ENCODE data around the gene AP3B1.
"Not testable (repeated sequence)": the region's sequence is repeated elsewhere in the genome, so short reads cannot be mapped to it uniquely, and the experiment has no call there.

The AP3B1 gene

GRCh38 chr5:78062645-78063044, 231.9 kb downstream of the AP3B1 start:
- H3K4me3 ChIP-seq (replicated peaks; ENCODE audit: low read depth, low read length) = no peak overlapping the region
- no peak for DNase-seq (ENCODE audit: extremely low read depth, low read depth)
- TF ChIP-seq CTCF (IDR thresholded peaks at IDR 0.05; ENCODE audit: low read depth, low read length, missing control alignments) = no peak

GRCh38 chr5:78060421-78060820, 234.1 kb downstream of the AP3B1 start:
- no peak for TF ChIP-seq CTCF (IDR thresholded peaks at IDR 0.05; ENCODE audit: low read depth, low read length, missing control alignments)

GRCh38 chr5:78058625-78059024, 235.9 kb downstream of the AP3B1 start:
- DNase-seq (ENCODE audit: extremely low read depth, low read depth) = no peak
- no peak overlapping the region for H3K4me3 ChIP-seq (replicated peaks; ENCODE audit: low read depth, low read length)
- TF ChIP-seq CTCF (IDR thresholded peaks at IDR 0.05; ENCODE audit: low read depth, low read length, missing control alignments) = no peak

More at GRCh38 chr5:78060421-78060820, 234.1 kb downstream of the AP3B1 start:
- no peak overlapping the region for H3K4me3 ChIP-seq (replicated peaks; ENCODE audit: low read depth, low read length)
- DNase-seq (ENCODE audit: extremely low read depth, low read depth) = no peak

GRCh38 chr5:78056901-78057514, 237.5 kb downstream of the AP3B1 start:
- peak; percentile 20 for TF ChIP-seq CTCF (IDR thresholded peaks at IDR 0.05; ENCODE audit: low read depth, low read length, missing control alignments)
- DNase-seq (ENCODE audit: extremely low read depth, low read depth) = no peak

GRCh38 chr5:78056053-78056452, 238.4 kb downstream of the AP3B1 start:
- DNase-seq (ENCODE audit: extremely low read depth, low read depth) = no peak
- TF ChIP-seq CTCF (IDR thresholded peaks at IDR 0.05; ENCODE audit: low read depth, low read length, missing control alignments) = no peak
- no peak overlapping the region for H3K4me3 ChIP-seq (replicated peaks; ENCODE audit: low read depth, low read length)

More at GRCh38 chr5:78056901-78057514, 237.5 kb downstream of the AP3B1 start:
- no peak overlapping the region for H3K4me3 ChIP-seq (replicated peaks; ENCODE audit: low read depth, low read length)

GRCh38 chr5:78050888-78051287, 243.6 kb downstream of the AP3B1 start:
- DNase-seq (ENCODE audit: extremely low read depth, low read depth) = no peak
- H3K4me3 ChIP-seq (replicated peaks; ENCODE audit: low read depth, low read length) = no peak overlapping the region
- no peak for TF ChIP-seq CTCF (IDR thresholded peaks at IDR 0.05; ENCODE audit: low read depth, low read length, missing control alignments)

- not testable (repeated sequence) for H3K4me3 ChIP-seq (replicated peaks; ENCODE audit: low read depth, low read length); DNase-seq (ENCODE audit: extremely low read depth, low read depth)
Measured at GRCh38 chr5:78046823-78047222, 247.7 kb downstream of the AP3B1 start.

All from HFF-Myc (cell line).